ENCODE results near the gene MAPK12. TPM values are rescaled to one million over a fixed set of nuclear protein-coding genes. Genes with fewer than 3 reads are reported as not detected.

The MAPK12 gene
- total and polyA plus RNA-seq, 2 of the 4 experiments (the other 2 are of a cell fraction), result 41.0 to 56.3 TPM

- ATAC-seq (ENCODE audit: low read depth) (no peak), DNase-seq (no peak)
- ChIA-PET CTCF (no interaction called here), POLR2A (ENCODE audit: unreplicated experiment) (no interaction called here)
- peaks cover 8% of the 10 kb centered on the region for H3K4me1 ChIP-seq (ENCODE audit: control insufficient read depth, insufficient read depth, low read length)
- no peak overlapping the region for H2BK15ac ChIP-seq (ENCODE audit: low read depth, low read length)
- no peak overlapping the region for H2BK20ac ChIP-seq (ENCODE audit: low read depth, low read length)
- H2AK9ac ChIP-seq (replicated peaks; ENCODE audit: low read depth, low read length, poor library complexity), result peak overlapping the region; percentile 42
- peak overlapping the region; percentile 43 for H2AFZ ChIP-seq (replicated peaks; ENCODE audit: low read length, poor library complexity)
- TF ChIP-seq RFX5 (IDR thresholded peaks at IDR 0.05; ENCODE audit: low read depth, low read length), result no peak
- no peak for TF ChIP-seq RAD21 (IDR thresholded peaks at IDR 0.05; ENCODE audit: low read length)
- no peak for TF ChIP-seq CEBPB (IDR thresholded peaks at IDR 0.05; ENCODE audit: low read depth, low read length)
- no peak for TF ChIP-seq FOS (IDR thresholded peaks at IDR 0.05; ENCODE audit: low read depth, low read length)
- no peak for TF ChIP-seq MXI1 (IDR thresholded peaks at IDR 0.05; ENCODE audit: borderline replicate concordance, low read depth, low read length)
- TF ChIP-seq POLR2A (IDR thresholded peaks at IDR 0.05; ENCODE audit: low read depth, low read length), result no peak
- TF ChIP-seq MAFK (IDR thresholded peaks at IDR 0.05; ENCODE audit: low read depth, low read length), result no peak
- no peak for TF ChIP-seq NFE2L2 (IDR thresholded peaks at IDR 0.05; ENCODE audit: low read depth, low read length)
- TF ChIP-seq ELK1 (IDR thresholded peaks at IDR 0.05; ENCODE audit: borderline replicate concordance, low read depth, low read length), result no peak
- no peak for TF ChIP-seq CHD1 (IDR thresholded peaks at IDR 0.05; ENCODE audit: low read depth, low read length)
- H3K27ac ChIP-seq (ENCODE audit: insufficient read depth, low read length), result no peak overlapping the region
- 95% methylated on average over 11 of the region's 21 CpGs; no CpG with 5 or more reads in 1 of the 2 experiments for WGBS, 2 experiments (ENCODE audit: extremely low coverage in 2 of 2, insufficient read length in 1 of 2)
- H3K14ac ChIP-seq (replicated peaks; ENCODE audit: low read depth, low read length), result no peak overlapping the region
- no peak overlapping the region for H4K8ac ChIP-seq (ENCODE audit: low read depth in 2 of 2, low read length in 2 of 2)
- H4K5ac ChIP-seq (ENCODE audit: low read depth, low read length), result no peak overlapping the region
- H3K79me1 ChIP-seq (ENCODE audit: low read depth in 1 of 2, low read length in 2 of 2), result peaks cover 3 to 49% of the 10 kb centered on the region in 2 experiments; a peak in 2 of 4 replicates
- no peak overlapping the region for H4K91ac ChIP-seq (ENCODE audit: insufficient read depth, low read depth, low read length)
- H3K9ac ChIP-seq (ENCODE audit: low read depth, low read length), result no peak overlapping the region
- no peak overlapping the region for H3K23ac ChIP-seq (ENCODE audit: low read depth, low read length)
- H3K9me1 ChIP-seq (ENCODE audit: insufficient read depth, low read length), result no peaks in the 10 kb centered on the region
- H2BK120ac ChIP-seq (ENCODE audit: low read depth, low read length), result no peak overlapping the region
- dilution Hi-C loops (cut with HindIII; ENCODE audit: low sequenced_read_pairs, unreplicated experiment) (no loop called here), in situ Hi-C loops (cut with MboI; ENCODE audit: low sequenced_read_pairs) (loop anchor here (10.0 kb wide), 1 partner anchor 46 kb away; the partner anchor contains the start of gene DENND6B), intact Hi-C loops (cut with micrococcal nuclease) (no loop called here)
- H3K56ac ChIP-seq (ENCODE audit: extremely low read depth, insufficient read depth, low read length), result no peak overlapping the region
- no peaks in the 10 kb centered on the region for H3K9me3 ChIP-seq (ENCODE audit: control insufficient read depth, insufficient read depth, low read length)
- peaks cover 45% of the 10 kb centered on the region for H4K20me1 ChIP-seq (ENCODE audit: insufficient read depth, low read length)
- no peak overlapping the region for H2AK5ac ChIP-seq (ENCODE audit: low read depth, low read length)
- no peak overlapping the region for H3K4me2 ChIP-seq (ENCODE audit: low read depth, low read length)
- H3K4me3 ChIP-seq (ENCODE audit: insufficient read depth, low read depth, low read length), result no peak overlapping the region
- H2BK5ac ChIP-seq (ENCODE audit: low read depth, low read length, poor library complexity, severe bottlenecking), result no peak overlapping the region
- no peak overlapping the region for H3K18ac ChIP-seq (ENCODE audit: low read depth, low read length)
- BruUV-seq (replicated peaks), result no TSS peak
- H3K27me3 ChIP-seq (ENCODE audit: control insufficient read depth, insufficient read depth, low read length), result no peaks in the 10 kb centered on the region
- H3K36me3 ChIP-seq (ENCODE audit: control insufficient read depth, insufficient read depth, low read length), result peaks cover 89% of the 10 kb centered on the region
- H3K4ac ChIP-seq (ENCODE audit: low read depth, low read length), result no peak overlapping the region
These were observed 17.0 kb upstream of the MAPK12 start for GRCh38 chr22:50278461-50278860.
